Measurements from ENCODE around the gene OGFOD3. TPM values are rescaled to one million over a fixed set of nuclear protein-coding genes. Genes with fewer than 3 reads are reported as not detected.

The OGFOD3 gene, protein sequence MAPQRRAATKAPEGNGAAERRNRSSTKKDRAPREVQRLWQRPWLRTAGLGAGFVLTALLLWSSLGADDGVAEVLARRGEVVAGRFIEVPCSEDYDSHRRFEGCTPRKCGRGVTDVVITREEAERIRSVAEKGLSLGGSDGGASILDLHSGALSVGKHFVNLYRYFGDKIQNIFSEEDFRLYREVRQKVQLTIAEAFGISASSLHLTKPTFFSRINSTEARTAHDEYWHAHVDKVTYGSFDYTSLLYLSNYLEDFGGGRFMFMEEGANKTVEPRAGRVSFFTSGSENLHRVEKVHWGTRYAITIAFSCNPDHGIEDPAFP
- 20.3 to 25.1 TPM (median 22.9 TPM) in 5 replicates for total RNA-seq (2022; extraction: Qiagen RNA extraction)

DNA sequence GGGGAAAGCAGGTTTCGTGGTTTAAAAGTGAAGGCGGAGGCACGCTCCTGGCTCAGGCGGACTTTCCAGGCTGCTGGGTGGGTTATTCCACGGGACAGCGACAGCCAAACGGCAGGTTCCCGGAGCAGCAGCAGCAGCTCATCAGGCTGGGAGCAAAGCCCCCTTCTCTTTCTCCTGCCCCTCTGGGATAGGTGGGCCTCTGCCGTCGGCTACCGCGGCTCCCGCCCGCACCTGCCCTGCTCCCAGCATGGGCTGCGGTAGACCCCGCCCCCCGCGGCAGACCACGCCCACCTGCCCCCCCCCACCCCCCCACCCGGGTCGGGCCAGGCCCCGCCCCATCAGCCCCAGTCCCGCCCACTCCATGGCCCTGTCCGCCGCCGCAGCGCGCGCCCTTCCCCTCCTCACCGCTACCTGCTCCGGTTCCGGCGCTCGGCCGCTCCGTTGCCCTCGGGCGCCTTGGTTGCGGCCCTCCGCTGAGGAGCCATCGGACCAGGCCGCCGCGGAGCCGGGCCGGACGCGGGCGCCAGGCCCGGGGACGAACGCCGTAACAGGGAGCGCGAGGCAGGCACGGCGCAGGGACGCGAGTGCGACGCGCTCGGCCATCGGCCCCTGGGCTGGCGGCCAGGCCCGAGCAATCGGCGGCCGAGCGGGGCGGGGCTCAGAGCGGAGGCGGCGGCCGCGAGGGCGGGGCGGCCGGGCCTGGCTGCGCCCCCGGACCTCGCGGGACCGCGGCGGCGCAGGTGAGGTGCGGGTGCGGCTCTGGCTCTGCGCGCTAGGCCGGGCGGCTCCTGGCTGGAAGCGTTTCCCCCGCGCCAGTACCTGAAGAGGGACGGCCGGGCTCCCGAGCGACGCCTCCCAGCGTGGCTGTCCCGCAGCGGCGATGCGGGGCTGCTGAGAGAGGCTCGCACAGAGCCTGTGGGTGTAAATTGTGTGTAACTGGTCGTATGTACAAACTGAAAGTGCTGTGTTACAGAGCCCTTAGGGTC is at the start of gene OGFOD3, which contains the start of gene HEXD:
Gene OGFOD3, minus strand, starts transcription at position 586 of the 986 bp plus-strand sequence. Its CDS starts 101 bp downstream, at position 485.
Gene HEXD, plus strand, starts transcription at position 347 of the 986 bp plus-strand sequence. CDS start 1,453 bp downstream, outside the sequence.

GRCh38 chr17:82458179-82458884 is 39.9 kb upstream of the OGFOD3 start, which contains the start of gene NARF:
Gene NARF (plus strand): TSS chr17:82458741. CDS start chr17:82458804, 63 bp downstream.

GRCh38 chr17:82450357-82451106 is 32.1 kb upstream of the OGFOD3 start, which contains the start of gene CYBC1:
Gene CYBC1 (minus strand): TSS chr17:82450752. CDS start chr17:82449254, 1,498 bp downstream.

GRCh38 chr17:82371333-82372248 is 46.8 kb downstream of the OGFOD3 start, which contains the start of gene UTS2R:
Gene UTS2R (plus strand): TSS chr17:82371765. CDS start chr17:82374325, 2,560 bp downstream.

DNA sequence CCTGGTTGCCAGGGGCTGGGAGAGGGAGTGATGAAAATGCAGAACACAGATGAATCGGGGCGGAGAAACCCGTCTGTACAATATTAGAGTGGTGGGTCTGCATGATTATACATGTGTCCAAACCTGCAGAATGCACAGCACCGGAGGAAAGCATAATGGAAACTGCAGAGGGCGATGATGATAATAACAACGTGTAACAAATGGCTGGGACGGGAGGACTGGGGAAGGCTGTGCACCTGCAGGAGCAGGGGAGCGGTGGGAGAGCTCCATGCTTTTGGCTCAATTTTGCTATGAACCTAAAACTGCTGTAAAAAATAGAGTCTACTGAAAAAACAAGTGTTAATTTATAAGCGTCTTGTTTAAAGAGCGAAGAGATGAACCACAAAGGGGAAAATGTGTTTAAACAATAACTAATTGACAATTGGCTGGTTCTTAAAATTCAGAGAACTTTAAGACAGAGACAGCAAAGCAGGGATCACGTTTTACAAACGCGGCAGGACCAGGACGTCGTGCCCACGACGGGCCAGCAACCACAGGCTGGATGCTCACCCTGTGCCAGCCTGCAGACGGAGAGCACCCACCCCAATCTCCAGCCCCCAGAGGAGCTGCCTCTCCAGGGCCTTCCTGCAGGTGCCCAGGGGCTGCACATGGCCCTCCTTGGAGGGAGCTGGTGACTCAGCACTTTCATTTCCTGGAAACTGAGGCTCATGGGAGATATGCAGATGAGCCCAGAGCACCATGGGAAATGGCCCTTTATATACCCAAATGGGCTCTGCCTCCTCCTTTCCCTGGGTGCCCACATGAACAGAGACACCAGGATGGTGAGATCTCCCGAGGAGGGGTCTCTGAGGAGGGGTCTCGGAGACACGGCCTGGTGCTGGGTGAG is 59.7 kb downstream of the OGFOD3 start, which contains the start of gene TEX19:
Gene TEX19, plus strand, starts transcription at position 783 of the 886 bp plus-strand sequence. CDS start 2,904 bp downstream, outside the sequence.

Other genes starting within 250 kb of the OGFOD3 start
- gene CCDC57, start 205.7 kb downstream of the OGFOD3 start, total RNA-seq (2022; extraction: Qiagen RNA extraction), result 19.5 to 28.4 TPM (median 27.6 TPM) in 5 replicates
- 131 to 168 TPM (median 149 TPM) in 5 replicates for gene SLC16A3, start 189.5 kb downstream of the OGFOD3 start, total RNA-seq (2022; extraction: Qiagen RNA extraction)
- 225 to 238 TPM (median 229 TPM) in 5 replicates for gene CSNK1D, start 144.9 kb downstream of the OGFOD3 start, total RNA-seq (2022; extraction: Qiagen RNA extraction)
- gene CD7, start 101.0 kb downstream of the OGFOD3 start, total RNA-seq (2022; extraction: Qiagen RNA extraction), result 0.17 to 0.28 TPM (median 0.19 TPM) in 4 of 5 replicates, not detected in the other
- gene SECTM1, start 84.8 kb downstream of the OGFOD3 start, total RNA-seq (2022; extraction: Qiagen RNA extraction), result 1.4 to 3.6 TPM (median 2.1 TPM) in 5 replicates
- 0.26 to 0.63 TPM (median 0.46 TPM) in 5 replicates for gene TEX19, start 59.3 kb downstream of the OGFOD3 start, total RNA-seq (2022; extraction: Qiagen RNA extraction)
- gene UTS2R, start 46.8 kb downstream of the OGFOD3 start, total RNA-seq (2022; extraction: Qiagen RNA extraction), result 0.08 TPM in 1 of 5 replicates, not detected in the others
- gene HEXD, start 239 bp downstream of the OGFOD3 start, total RNA-seq (2022; extraction: Qiagen RNA extraction), result 11.6 to 14.6 TPM (median 13.0 TPM) in 5 replicates
- 52.7 to 57.5 TPM (median 53.5 TPM) in 5 replicates for gene CYBC1, start 32.2 kb upstream of the OGFOD3 start, total RNA-seq (2022; extraction: Qiagen RNA extraction)
- gene NARF, start 40.2 kb upstream of the OGFOD3 start, total RNA-seq (2022; extraction: Qiagen RNA extraction), result 45.0 to 58.4 TPM (median 55.4 TPM) in 5 replicates
- 46.9 to 55.6 TPM (median 53.2 TPM) in 5 replicates for gene FOXK2, start 101.1 kb upstream of the OGFOD3 start, total RNA-seq (2022; extraction: Qiagen RNA extraction)
- gene WDR45B, start 229.9 kb upstream of the OGFOD3 start, total RNA-seq (2022; extraction: Qiagen RNA extraction), result 88.5 to 98.2 TPM (median 90.9 TPM) in 5 replicates

Measured in A549 treated with Hydrocortisone at 1 μM for 4 hours (cell line).